H9 (cell line): Measurements from ENCODE around the gene PLEKHO2. TPM values are rescaled to one million over a fixed set of nuclear protein-coding genes. Genes with fewer than 3 reads are reported as not detected.

Experiments
- DNase-seq: peaks from one replicate; pipeline ENCODE4 v3.0.0-alpha.2; 2017
- H2AFZ ChIP-seq: one replicate; pipeline ENCODE4 v1.6.1; 2013; ENCODE audit warnings: mild to moderate bottlenecking, low read length, control low read depth, moderate library complexity
- H2AK5ac ChIP-seq: 2 replicates; pipeline ENCODE4 v1.6.1; 2013; ENCODE audit warnings: low read length, control low read depth, mixed read lengths; ENCODE audit not compliant: insufficient read length
- H2BK120ac ChIP-seq: one replicate; pipeline ENCODE4 v1.6.1; 2013; ENCODE audit warnings: low read depth, mild to moderate bottlenecking, low read length, control low read depth, inconsistent platforms; ENCODE audit not compliant: poor library complexity, severe bottlenecking
- H2BK12ac ChIP-seq: 2 replicates; pipeline ENCODE4 v1.6.1; 2013; ENCODE audit warnings: low read length, control low read depth, mixed read lengths, low read depth; ENCODE audit not compliant: insufficient read length
- H2BK15ac ChIP-seq: 2 replicates; pipeline ENCODE4 v1.6.1; 2013; ENCODE audit warnings: low read depth, low read length, control low read depth
- H2BK20ac ChIP-seq: one replicate; pipeline ENCODE4 v1.6.1; 2013; ENCODE audit warnings: low read depth, mild to moderate bottlenecking, low read length, control low read depth, inconsistent platforms; ENCODE audit not compliant: poor library complexity, severe bottlenecking
- H2BK5ac ChIP-seq: 2 replicates; pipeline ENCODE4 v1.6.1; 2013; ENCODE audit warnings: low read length, control low read depth, mixed read lengths; ENCODE audit not compliant: insufficient read length
- H3K14ac ChIP-seq: 2 replicates; pipeline ENCODE4 v1.6.1; 2013; ENCODE audit warnings: low read length, control low read depth; ENCODE audit not compliant: insufficient read depth
- H3K18ac ChIP-seq: 2 replicates; pipeline ENCODE4 v1.6.1; 2013; ENCODE audit warnings: low read depth, mild to moderate bottlenecking, mixed read lengths, low read length, control low read depth; ENCODE audit not compliant: insufficient read length
- H3K23ac ChIP-seq: 2 replicates; pipeline ENCODE4 v1.6.1; 2013; ENCODE audit warnings: low read length, control low read depth, mixed read lengths, low read depth; ENCODE audit not compliant: insufficient read length
- H3K23me2 ChIP-seq: 2 replicates; pipeline ENCODE4 v1.6.1; 2013; ENCODE audit warnings: low read depth, mild to moderate bottlenecking, mixed read lengths, low read length, control low read depth; ENCODE audit not compliant: insufficient read length, poor library complexity, severe bottlenecking
- H3K27ac ChIP-seq: 2 replicates; pipeline ENCODE4 v1.5.1; 2013; ENCODE audit warnings: low read length, control low read depth, mixed read lengths, low read depth; ENCODE audit not compliant: insufficient read length
- H3K27me3 ChIP-seq: 2 replicates; pipeline ENCODE4 v1.6.1; 2013; ENCODE audit warnings: low read length, control low read depth, inconsistent platforms; ENCODE audit not compliant: insufficient read depth
- H3K4ac ChIP-seq: 2 replicates; pipeline ENCODE4 v1.6.1; 2013; ENCODE audit warnings: low read depth, mild to moderate bottlenecking, control low read depth, inconsistent platforms, low read length, moderate library complexity
- H3K4me1 ChIP-seq: 2 replicates; pipeline ENCODE4 v1.6.1; 2013; ENCODE audit warnings: low read length, control low read depth, inconsistent platforms; ENCODE audit not compliant: insufficient read depth
- H3K4me2 ChIP-seq: 2 replicates; pipeline ENCODE4 v1.6.1; 2013; ENCODE audit warnings: low read length, control low read depth, mixed read lengths; ENCODE audit not compliant: insufficient read length, insufficient read depth
- H3K56ac ChIP-seq: 2 replicates; pipeline ENCODE4 v1.6.1; 2013; ENCODE audit warnings: low read depth, mild to moderate bottlenecking, mixed read lengths, low read length, control low read depth; ENCODE audit not compliant: insufficient read length
- H3K79me1 ChIP-seq: 2 replicates; pipeline ENCODE4 v1.6.1; 2013; ENCODE audit warnings: low read depth, mild to moderate bottlenecking, moderate library complexity, low read length, control low read depth, inconsistent platforms; ENCODE audit not compliant: insufficient read depth, poor library complexity, severe bottlenecking
- H3K79me2 ChIP-seq: 2 replicates; pipeline ENCODE4 v1.6.1; 2013; ENCODE audit warnings: low read length, control low read depth, inconsistent platforms; ENCODE audit not compliant: insufficient read depth
- H3K9ac ChIP-seq: 2 replicates; pipeline ENCODE4 v1.6.1; 2013; ENCODE audit warnings: low read length, control low read depth, mixed read lengths; ENCODE audit not compliant: insufficient read length; ENCODE audit errors: extremely low read depth
- H3K9me3 ChIP-seq: one replicate; pipeline ENCODE4 v1.6.1; 2013; ENCODE audit warnings: low read depth, low read length, inconsistent platforms; ENCODE audit not compliant: control insufficient read depth
- H3T11ph ChIP-seq: one replicate; pipeline ENCODE4 v1.6.1; 2013; ENCODE audit warnings: mild to moderate bottlenecking, low read length, control low read depth, inconsistent platforms
- H4K20me1 ChIP-seq: one replicate; pipeline ENCODE4 v1.6.1; 2013; ENCODE audit not compliant: control insufficient read depth, insufficient read length, insufficient read depth
- H4K5ac ChIP-seq: 2 replicates; pipeline ENCODE4 v1.6.1; 2013; ENCODE audit warnings: low read depth, mild to moderate bottlenecking, mixed read lengths, low read length, control low read depth; ENCODE audit not compliant: insufficient read length
- H4K8ac ChIP-seq: replicated peaks from 2 replicates; pipeline ENCODE4 v1.6.1; 2013; ENCODE audit warnings: low read length, control low read depth, mixed read lengths, low read depth; ENCODE audit not compliant: insufficient read length
- H4K91ac ChIP-seq: 2 replicates; pipeline ENCODE4 v1.6.1; 2013; ENCODE audit warnings: low read depth, mild to moderate bottlenecking, moderate library complexity, mixed read lengths, low read length, control low read depth; ENCODE audit not compliant: insufficient read length
- H3K27ac Mint-ChIP-seq, 3 experiments: 2 replicates in 2 of 3; 3 replicates in 1 of 3; pipeline ENCODE4 v1.8.0; 2020 to 2021; ENCODE audit warnings: mixed read lengths in 3 of 3, mild to moderate bottlenecking in 1 of 3, moderate library complexity in 1 of 3
- H3K27me3 Mint-ChIP-seq: 2 replicates; pipeline ENCODE4 v1.8.0; 2021; ENCODE audit warnings: low read depth, mild to moderate bottlenecking, moderate library complexity, mixed read lengths
- H3K36me3 Mint-ChIP-seq, 3 experiments: 2 replicates in 2 of 3; 3 replicates in 1 of 3; pipeline ENCODE4 v1.8.0; 2020 to 2021; ENCODE audit warnings: low read depth in 3 of 3, mixed read lengths in 3 of 3; ENCODE audit not compliant: insufficient read depth in 1 of 3
- H3K4me1 Mint-ChIP-seq, 2 experiments: 2 replicates each; pipeline ENCODE4 v1.8.0; 2020; ENCODE audit warnings: mixed read lengths in 2 of 2
- H3K4me3 Mint-ChIP-seq, 2 experiments: 2 replicates in 1 of 2; 3 replicates in 1 of 2; pipeline ENCODE4 v1.8.0; 2020 to 2021; ENCODE audit warnings: mild to moderate bottlenecking in 2 of 2, mixed read lengths in 2 of 2, moderate library complexity in 1 of 2
- H3K9me3 Mint-ChIP-seq, 2 experiments: 2 replicates in 1 of 2; 3 replicates in 1 of 2; pipeline ENCODE4 v1.8.0; 2020; ENCODE audit warnings: mild to moderate bottlenecking in 2 of 2, mixed read lengths in 2 of 2, moderate library complexity in 1 of 2
- CTCF ChIP-seq: fragments of 200-600 bp; sonication (generic); conservative IDR thresholded peaks from 3 replicates; pipeline ENCODE4 v1.8.0; 2021; ENCODE audit warnings: antibody characterized with exemption, mild to moderate bottlenecking
- WGBS: extraction: QIAGEN DNeasy Blood & Tissue Kit; methylation state at CpG from one replicate; pipeline ENCODE4 v1.1.7; 2013; ENCODE audit warnings: missing lambda C conversion rate, low lambda C conversion rate, mixed read lengths; ENCODE audit not compliant: insufficient read length; ENCODE audit errors: extremely low coverage; 5-methylcytosine and 5-hydroxymethylcytosine counted together
- total RNA-seq: library from RNA; stranded (reverse); gene quantifications from 2 replicates; pipeline ENCODE4 v1.2.1, GENCODE V29; 2021

Gene PLEKHO2
- total RNA-seq, 1 experiment from 2014 or later: 18.1 TPM

GRCh38 chr15:64844576-64845145, 2.9 kb downstream of the PLEKHO2 start:
- no peak overlapping the region for H3K4me2 ChIP-seq

More at GRCh38 chr15:64844576-64845145, 2.9 kb downstream of the PLEKHO2 start:
- no CpG with 5 or more reads among the region's 8 CpGs for WGBS
- Mint-ChIP-seq H3K27me3 (no peaks in the 10 kb centered on the region; the same call in 1 of the 2 replicates), H3K4me1 (peaks cover 52 to 59% of the 10 kb centered on the region in 2 experiments), H3K27ac (peak overlapping the region in 1 of 3 experiments; percentile 34; a peak in 4 of 7 replicates), H3K36me3 (peaks cover 9 to 17% (median 14%) of the 10 kb centered on the region in 3 experiments; a peak in 6 of 7 replicates), H3K9me3 (no peaks in the 10 kb centered on the region), H3K4me3 (peak overlapping the region in 1 of 2 experiments; percentile 68; a peak in 2 of 5 replicates)
- peak; percentile 24 for DNase-seq
- H3K23me2 ChIP-seq: peaks cover 16% of the 10 kb centered on the region
- no peak overlapping the region for H3K14ac ChIP-seq
- no peak overlapping the region for H3K27ac ChIP-seq
- peaks cover 2% of the 10 kb centered on the region for H4K20me1 ChIP-seq
- H3K18ac ChIP-seq: no peak overlapping the region
- no peak overlapping the region for H2BK20ac ChIP-seq
- no peak overlapping the region for H3K4ac ChIP-seq
- H2AK5ac ChIP-seq: no peak overlapping the region
- H3K79me2 ChIP-seq: peaks cover 26% of the 10 kb centered on the region; the same call in 1 of the 2 replicates
- no peaks in the 10 kb centered on the region; the same call in 1 of the 2 replicates for H3K4me1 ChIP-seq
- H3K79me1 ChIP-seq: peaks cover 10% of the 10 kb centered on the region
- H3K56ac ChIP-seq: no peak overlapping the region
- H2BK15ac ChIP-seq: no peak overlapping the region
- no peak overlapping the region for H2BK120ac ChIP-seq
- no peak overlapping the region for H2AFZ ChIP-seq
- H4K8ac ChIP-seq: no peak overlapping the region
- no peak for TF ChIP-seq CTCF
- no peak overlapping the region for H3K9ac ChIP-seq
- no peaks in the 10 kb centered on the region for H3K9me3 ChIP-seq
- no peak overlapping the region for H2BK12ac ChIP-seq
- H2BK5ac ChIP-seq: no peak overlapping the region
- H4K5ac ChIP-seq: no peak overlapping the region
- no peaks in the 10 kb centered on the region for H3K27me3 ChIP-seq
- H4K91ac ChIP-seq: no peak overlapping the region
- H3K23ac ChIP-seq: no peak overlapping the region
- no peak overlapping the region for H3T11ph ChIP-seq
